Pancreas (tissue), 10 donors: Measurements from ENCODE around the gene TNPO1. TPM values are rescaled to one million over a fixed set of nuclear protein-coding genes. Genes with fewer than 3 reads are reported as not detected.
A peak's percentile ranks its signal among the peaks of the same experiment; 100 is the strongest.

Experiments used
- ATAC-seq, 4 donors: fragments of 200-7000 bp; cut with Tn5 transposase; one replicate each; pipeline versions ENCODE4 v1.8.0 to v1.9.1; 2020; ENCODE audit warnings: mild to moderate bottlenecking in 4 of 4, moderate library complexity in 4 of 4
- DNase-seq, 6 donors: peaks; one replicate each; pipeline ENCODE4 v3.0.0-alpha.2; 2020
- FAIRE-seq: peaks from 2 replicates; lab custom pipeline; 2012; peaks lifted over from hg19 to GRCh38; lab: Jason Lieb, UNC
- H3K27ac ChIP-seq, 4 donors: fragments of 200-600 bp; sonication (generic); 1 replicate in 3 of 4; 2 replicates in 1 of 4; pipeline versions ENCODE4 v1.5.0 to v1.8.0; 2020
- H3K27me3 ChIP-seq, 4 donors: fragments of 200-600 bp; one replicate each; pipeline ENCODE4 v1.8.0; 2021
- H3K36me3 ChIP-seq, 3 donors: fragments of 200-600 bp; sonication (generic) in 1 of 3; one replicate each; pipeline versions ENCODE4 v1.5.0 to v1.8.0; 2020 to 2021
- H3K4me1 ChIP-seq, 3 donors: fragments of 200-600 bp; one replicate each; pipeline ENCODE4 v1.8.0; 2021
- H3K4me3 ChIP-seq, 4 donors: fragments of 200-600 bp; sonication (generic) in 2 of 4; one replicate each; pipeline versions ENCODE4 v1.5.0 to v1.8.0; 2020 to 2021
- H3K9me3 ChIP-seq, 4 donors: fragments of 200-600 bp; one replicate each; pipeline ENCODE4 v1.8.0; 2021
- WGBS, 2 donors: extraction: QIAGEN DNeasy Blood & Tissue Kit; methylation state at CpG; one replicate each; pipeline ENCODE4 v1.1.7; 2013; 5-methylcytosine and 5-hydroxymethylcytosine counted together
- intact Hi-C, 3 donors: fragments of 100-400 bp; cut with DNase I; formaldehyde crosslinking; loops; one replicate each; pipeline versions ENCODE4 v1.11.1 to v1.14.2; 2022
- polyA plus RNA-seq, 2 donors: library from polyadenylated mRNA; stranded (reverse); fragments of 200-250 nt; gene quantifications; one replicate each; pipeline ENCODE4 v1.2.3, GENCODE V29; 2013
- total RNA-seq, 6 donors: library from RNA; stranded (reverse); fragmentation: NEBNext Ultra II Directional in 4 of 6; extraction: Animal tissue kit (Norgen Biotek cat#: 25700) in 4 of 6; gene quantifications; one replicate each; pipeline versions ENCODE4 v1.2.1 to v1.2.4, GENCODE V29; 2021 to 2023
- TF ChIP-seq, protein P1 (sequence below), 4 donors: fragments of 200-600 bp; sonication (generic) in 3 of 4; IDR thresholded peaks; one replicate each; pipeline versions ENCODE4 v1.5.0 to v1.8.0; 2021; ENCODE audit warnings: antibody characterized with exemption in 4 of 4
- donor health status: healthy with polysubstance abuse.
- donor health status: DM: no; HTN: no; CAD: no; lungs with moderate emphysema.
- donor health status: DM: no; HTN: no; CAD: no.
- donor health status: control.
- donor health status: control.
- donor health status: Bipolar disorder and iron deficiency.
- donor health status: DM: yes; HTN: yes; CAD: no.
- donor health status: DM: no; HTN: no; CAD: no.
- donor health status: DM: no; HTN: no; CAD: no.
- donor health status: DM: yes; HTN: yes; CAD: no.

The TNPO1 gene
- total and polyA plus RNA-seq, 8 donors: 5.5 to 58.9 (median 43.3) TPM

- TF ChIP-seq, protein P1, sequence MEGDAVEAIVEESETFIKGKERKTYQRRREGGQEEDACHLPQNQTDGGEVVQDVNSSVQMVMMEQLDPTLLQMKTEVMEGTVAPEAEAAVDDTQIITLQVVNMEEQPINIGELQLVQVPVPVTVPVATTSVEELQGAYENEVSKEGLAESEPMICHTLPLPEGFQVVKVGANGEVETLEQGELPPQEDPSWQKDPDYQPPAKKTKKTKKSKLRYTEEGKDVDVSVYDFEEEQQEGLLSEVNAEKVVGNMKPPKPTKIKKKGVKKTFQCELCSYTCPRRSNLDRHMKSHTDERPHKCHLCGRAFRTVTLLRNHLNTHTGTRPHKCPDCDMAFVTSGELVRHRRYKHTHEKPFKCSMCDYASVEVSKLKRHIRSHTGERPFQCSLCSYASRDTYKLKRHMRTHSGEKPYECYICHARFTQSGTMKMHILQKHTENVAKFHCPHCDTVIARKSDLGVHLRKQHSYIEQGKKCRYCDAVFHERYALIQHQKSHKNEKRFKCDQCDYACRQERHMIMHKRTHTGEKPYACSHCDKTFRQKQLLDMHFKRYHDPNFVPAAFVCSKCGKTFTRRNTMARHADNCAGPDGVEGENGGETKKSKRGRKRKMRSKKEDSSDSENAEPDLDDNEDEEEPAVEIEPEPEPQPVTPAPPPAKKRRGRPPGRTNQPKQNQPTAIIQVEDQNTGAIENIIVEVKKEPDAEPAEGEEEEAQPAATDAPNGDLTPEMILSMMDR (IDR thresholded peaks at IDR 0.05): no peak
- DNase-seq (no peak), FAIRE-seq (no peak), ATAC-seq (no peak)
- Histone ChIP-seq H3K36me3 (no peaks in the 10 kb centered on the region), H3K27me3 (no peaks in the 10 kb centered on the region), H3K4me1 (peaks cover 0 to 14% (median 5%) of the 10 kb centered on the region in 3 donors), H3K27ac (no peak overlapping the region), H3K4me3 (no peak overlapping the region), H3K9me3 (no peaks in the 10 kb centered on the region)
- intact Hi-C loops: no loop called here
- 79 to 90% methylated on average over 1 of the region's 1 CpG for WGBS, 2 donors
Observed at GRCh38 chr5:72811849-72812248, 4.6 kb upstream of the TNPO1 start.

GRCh38 chr5:72812488-72812887 is 4.0 kb upstream of the TNPO1 start:
- Histone ChIP-seq H3K36me3 (no peaks in the 10 kb centered on the region), H3K27ac (no peak overlapping the region), H3K27me3 (no peaks in the 10 kb centered on the region), H3K4me3 (no peak overlapping the region), H3K4me1 (peaks cover 0 to 14% (median 5%) of the 10 kb centered on the region in 3 donors), H3K9me3 (no peaks in the 10 kb centered on the region)
- FAIRE-seq (no peak), DNase-seq (no peak), ATAC-seq (no peak)
- 93 to 96% methylated on average over 1 of the region's 1 CpG for WGBS, 2 donors
- intact Hi-C loops: no loop called here
- TF ChIP-seq, protein P1 (IDR thresholded peaks at IDR 0.05): no peak

GRCh38 chr5:72814104-72814503 is 2.4 kb upstream of the TNPO1 start:
- FAIRE-seq: no peak
- TF ChIP-seq, protein P1 (IDR thresholded peaks at IDR 0.05): no peak
- no peaks in the 10 kb centered on the region for H3K27me3 ChIP-seq
- no peaks in the 10 kb centered on the region for H3K36me3 ChIP-seq
- no peaks in the 10 kb centered on the region for H3K9me3 ChIP-seq
- no peak overlapping the region for H3K4me3 ChIP-seq
- DNase-seq: no peak
- intact Hi-C loops: no loop called here
- H3K4me1 ChIP-seq: peaks cover 0 to 25% (median 5%) of the 10 kb centered on the region in 3 donors
- ATAC-seq: no peak
- no peak overlapping the region for H3K27ac ChIP-seq

DNA sequence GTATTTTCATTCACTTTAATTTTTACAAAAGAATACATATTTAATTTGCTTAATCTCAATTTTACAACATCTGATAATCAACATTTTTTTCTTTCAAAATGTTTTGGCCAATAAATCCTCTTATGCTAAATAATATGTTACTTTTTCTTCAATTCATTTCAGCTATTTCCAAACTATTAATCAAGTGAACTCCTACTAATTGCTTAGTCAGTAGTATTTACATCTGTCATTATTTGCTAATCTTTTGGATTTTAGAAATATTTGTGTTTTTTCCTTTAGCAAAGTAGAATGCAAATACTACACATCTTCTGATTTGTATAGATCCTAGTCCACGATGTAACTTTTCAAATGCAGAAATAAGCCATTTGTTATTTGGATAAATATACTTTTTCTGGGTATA is 1.6 kb upstream of the TNPO1 start:
- Histone ChIP-seq H3K9me3 (no peaks in the 10 kb centered on the region), H3K36me3 (no peaks in the 10 kb centered on the region), H3K4me1 (peaks cover 4 to 25% (median 5%) of the 10 kb centered on the region in 3 donors), H3K27ac (peak overlapping the region in 2 of 4 donors; percentile 96 to 98), H3K27me3 (no peaks in the 10 kb centered on the region), H3K4me3 (peak overlapping the region in 1 of 4 donors; percentile 87)
- TF ChIP-seq, protein P1 (IDR thresholded peaks at IDR 0.05): no peak
- WGBS, 2 donors: 45 to 46% methylated on average over 1 of the region's 1 CpG
- ATAC-seq (no peak), FAIRE-seq (no peak), DNase-seq (no peak)
- intact Hi-C loops: no loop called here

DNA sequence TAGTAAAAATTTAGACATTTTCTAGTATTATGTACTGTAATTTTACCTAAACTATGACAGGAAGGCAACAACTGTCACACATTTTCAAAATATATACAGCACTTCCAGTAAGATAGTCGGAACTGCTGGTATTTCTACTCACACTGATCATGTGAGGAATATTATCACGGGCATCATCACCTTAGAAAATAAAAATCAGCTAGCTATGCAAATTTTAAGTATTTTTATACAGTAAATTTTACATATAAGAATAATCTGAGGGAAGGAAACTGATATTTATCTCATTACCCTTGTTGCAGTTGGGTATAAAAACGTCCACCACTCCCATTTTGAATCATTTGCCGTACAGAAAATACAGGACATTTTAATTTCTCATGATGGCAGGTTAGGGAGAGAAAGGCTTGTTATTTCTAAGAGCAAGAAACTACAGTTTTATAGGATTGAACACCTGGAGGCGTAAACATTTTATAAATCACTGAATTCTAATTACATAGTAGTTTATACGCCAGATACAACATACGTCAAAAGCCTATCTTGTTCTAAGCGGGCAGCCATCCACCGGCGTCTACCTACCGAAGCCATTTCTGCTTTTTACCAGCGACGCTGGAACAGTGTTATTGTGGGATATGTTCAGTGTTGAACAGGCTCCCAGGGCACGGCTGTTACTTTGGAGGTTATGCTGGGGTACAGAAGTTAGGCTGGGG is 729 bp upstream of the TNPO1 start:
- Histone ChIP-seq H3K27ac (peak overlapping the region; percentile 95 to 98 (median 96)), H3K36me3 (no peaks in the 10 kb centered on the region), H3K9me3 (no peaks in the 10 kb centered on the region), H3K27me3 (no peaks in the 10 kb centered on the region), H3K4me3 (peak overlapping the region; percentile 70 to 88 (median 84)), H3K4me1 (peaks cover 5 to 25% (median 5%) of the 10 kb centered on the region in 3 donors)
- intact Hi-C loops: no loop called here
- FAIRE-seq (no peak), DNase-seq (no peak), ATAC-seq (no peak)
- TF ChIP-seq, protein P1 (IDR thresholded peaks at IDR 0.05): no peak
- WGBS, 2 donors: 2 to 3% methylated on average over 14 of the region's 14 CpGs
